HG02759 (cell line): ENCODE measurements around the gene KCNMA1.

Experiments
- ATAC-seq: cut with Tn5 transposase; IDR thresholded peaks from one replicate; pipeline ENCODE4 v1.9.1; 2021; ENCODE audit warnings: mild to moderate bottlenecking, moderate library complexity; ENCODE audit not compliant: unreplicated experiment

KCNMA1 gene

GRCh38 chr10:76983624-76984023 lies 654.0 kb downstream of the KCNMA1 start:
- no peak for ATAC-seq

- ATAC-seq, result no peak
Observed at GRCh38 chr10:76982671-76983070, 654.9 kb downstream of the KCNMA1 start.

- no peak for ATAC-seq
Observed at GRCh38 chr10:76981251-76981650, 656.4 kb downstream of the KCNMA1 start.

- no peak for ATAC-seq
Observed at GRCh38 chr10:76977901-76978300, 659.7 kb downstream of the KCNMA1 start.

GRCh38 chr10:76977046-76977445 lies 660.6 kb downstream of the KCNMA1 start:
- no peak for ATAC-seq

- ATAC-seq, result no peak
Observed at GRCh38 chr10:76976142-76976541, 661.5 kb downstream of the KCNMA1 start.

- no peak for ATAC-seq
Observed at GRCh38 chr10:76975126-76975525, 662.5 kb downstream of the KCNMA1 start.

GRCh38 chr10:76974017-76974691 lies 663.5 kb downstream of the KCNMA1 start:
- ATAC-seq, result no peak

GRCh38 chr10:76973091-76974016 lies 664.3 kb downstream of the KCNMA1 start:
- no peak for ATAC-seq

- no peak for ATAC-seq
Observed at GRCh38 chr10:76972541-76972940, 665.1 kb downstream of the KCNMA1 start.

GRCh38 chr10:76971547-76972170 lies 665.9 kb downstream of the KCNMA1 start:
- ATAC-seq, result no peak

GRCh38 chr10:76970711-76971519 lies 666.7 kb downstream of the KCNMA1 start:
- no peak for ATAC-seq

- ATAC-seq, result no peak
Observed at GRCh38 chr10:76969366-76969948, 668.2 kb downstream of the KCNMA1 start.

GRCh38 chr10:76968483-76968882 lies 669.1 kb downstream of the KCNMA1 start:
- ATAC-seq, result no peak

- no peak for ATAC-seq
Observed at GRCh38 chr10:76962851-76963250, 674.8 kb downstream of the KCNMA1 start.

GRCh38 chr10:76961841-76962240 lies 675.8 kb downstream of the KCNMA1 start:
- ATAC-seq, result no peak

- no peak for ATAC-seq
Observed at GRCh38 chr10:76959111-76959510, 678.5 kb downstream of the KCNMA1 start.

- ATAC-seq, result no peak
Observed at GRCh38 chr10:76954838-76955237, 682.8 kb downstream of the KCNMA1 start.

GRCh38 chr10:76950354-76950753 lies 687.3 kb downstream of the KCNMA1 start:
- ATAC-seq, result no peak

- ATAC-seq, result no peak
Observed at GRCh38 chr10:76946270-76946669, 691.3 kb downstream of the KCNMA1 start.
